Vagina (tissue), 2 donors: Measurements from ENCODE around the gene PLP1.

Source experiments
- CTCF ChIP-seq, 3 experiments: fragments of 450-650 bp in 2 of 3; fragments of 200-600 bp in 1 of 3; sonication (generic) in 1 of 3; IDR thresholded peaks; one replicate each; pipeline ENCODE4 v1.5.1; 2017 to 2019; ENCODE audit warnings: antibody characterized with exemption in 3 of 3, mild to moderate bottlenecking in 2 of 3, moderate library complexity in 2 of 3
- POLR2A ChIP-seq, 2 donors: fragments of 450-650 bp; IDR thresholded peaks; one replicate each; pipeline ENCODE4 v1.6.1; 2017; ENCODE audit warnings: antibody characterized with exemption in 2 of 2, mild to moderate bottlenecking in 2 of 2, moderate library complexity in 2 of 2
- POLR2AphosphoS5 ChIP-seq, 2 donors: sonication (generic); formaldehyde crosslinking; IDR thresholded peaks; one replicate each; pipeline ENCODE4 v1.9.0; 2017; ENCODE audit warnings: antibody characterized with exemption in 2 of 2, mild to moderate bottlenecking in 2 of 2, low read depth in 1 of 2; ENCODE audit not compliant: insufficient read depth in 1 of 2

GRCh38 chrX:103781062-103781402 lies 4.4 kb downstream of the PLP1 start:
- TF ChIP-seq CTCF (IDR thresholded peaks at IDR 0.05) (no peak), POLR2A (IDR thresholded peaks at IDR 0.05) (no peak), POLR2AphosphoS5 (IDR thresholded peaks at IDR 0.05; ENCODE audit: insufficient read depth in 1 of 2, low read depth in 1 of 2) (no peak)
